T-helper 9 cell (primary cell): ENCODE measurements around the gene IFNA6.

Experiments used
- DNase-seq: peaks from one replicate; pipeline ENCODE4 v3.0.0-alpha.2; 2020

Gene IFNA6

DNA sequence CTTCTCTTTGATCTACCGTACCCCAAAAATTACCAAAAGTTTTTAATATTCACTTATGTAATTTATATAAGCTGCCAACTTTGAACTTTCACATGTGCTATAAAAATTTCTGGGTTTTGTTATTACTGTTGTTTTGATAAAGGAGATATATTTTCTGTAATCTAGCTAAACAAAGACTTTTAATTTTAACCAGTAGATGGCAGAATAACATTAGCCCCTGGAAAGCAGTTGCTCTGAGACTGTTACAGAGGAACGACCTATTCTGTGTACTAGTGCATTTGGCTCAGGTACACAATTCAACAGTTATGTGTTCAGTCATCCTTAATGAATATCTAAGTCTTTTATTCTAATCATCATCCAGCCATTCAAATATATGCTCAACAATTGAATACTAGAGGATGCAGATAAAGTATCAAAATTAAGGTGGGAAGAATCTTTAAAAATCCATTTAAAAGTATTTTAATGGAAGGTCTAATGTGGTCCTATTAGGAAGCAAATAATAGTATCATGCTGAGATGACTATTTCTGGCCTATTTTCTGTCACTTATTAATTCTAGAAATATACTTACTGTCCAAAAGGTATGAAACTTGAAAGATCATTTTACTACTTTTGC, 24.1 kb downstream of the IFNA6 start:
- DNase-seq, result no peak

DNA sequence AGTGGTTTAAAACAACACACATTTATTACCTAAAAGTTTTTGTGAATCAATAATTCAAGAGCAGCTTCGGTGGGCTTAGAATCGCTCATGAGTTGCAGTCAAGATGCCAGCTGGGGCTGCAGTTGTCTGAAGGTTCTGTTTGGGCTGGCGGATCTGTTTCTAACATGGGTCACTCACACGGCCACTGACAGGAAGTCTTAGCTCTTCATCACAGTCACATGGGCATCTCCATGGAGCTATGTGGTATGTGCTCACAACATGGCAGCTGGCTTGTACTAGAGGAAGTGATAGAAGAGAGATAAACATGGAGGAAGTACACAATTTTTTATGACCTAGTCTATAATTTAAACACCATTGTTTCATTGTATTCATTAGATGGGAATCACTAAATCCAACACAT, 26.6 kb downstream of the IFNA6 start:
- no peak for DNase-seq

DNA sequence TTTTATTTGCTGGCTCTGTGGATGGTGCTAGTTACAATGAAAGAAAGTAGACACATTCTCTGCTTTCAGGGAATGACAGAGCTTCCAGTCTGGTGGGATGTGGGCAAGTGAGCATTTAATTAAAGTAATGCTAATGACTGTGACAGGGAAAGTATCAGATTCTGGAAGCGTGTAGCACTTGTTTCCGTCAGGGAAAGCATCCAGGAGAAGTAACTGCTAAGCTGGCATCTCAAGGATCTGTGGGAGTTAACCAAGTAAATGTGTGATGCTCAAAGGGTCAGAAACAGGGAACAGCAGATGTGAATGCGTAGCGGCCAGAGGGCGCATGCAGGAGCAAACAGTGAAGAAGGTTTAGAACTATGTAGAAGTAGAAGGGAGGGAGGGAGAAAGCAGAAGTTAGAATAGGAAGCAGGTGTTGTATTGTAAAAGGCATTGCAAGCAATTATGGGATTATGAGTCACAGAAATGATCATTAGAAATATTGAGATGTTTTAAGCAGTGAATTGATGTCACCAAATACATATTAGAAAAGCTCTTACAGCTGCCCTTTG, 27.7 kb downstream of the IFNA6 start:
- DNase-seq, result no peak

DNA sequence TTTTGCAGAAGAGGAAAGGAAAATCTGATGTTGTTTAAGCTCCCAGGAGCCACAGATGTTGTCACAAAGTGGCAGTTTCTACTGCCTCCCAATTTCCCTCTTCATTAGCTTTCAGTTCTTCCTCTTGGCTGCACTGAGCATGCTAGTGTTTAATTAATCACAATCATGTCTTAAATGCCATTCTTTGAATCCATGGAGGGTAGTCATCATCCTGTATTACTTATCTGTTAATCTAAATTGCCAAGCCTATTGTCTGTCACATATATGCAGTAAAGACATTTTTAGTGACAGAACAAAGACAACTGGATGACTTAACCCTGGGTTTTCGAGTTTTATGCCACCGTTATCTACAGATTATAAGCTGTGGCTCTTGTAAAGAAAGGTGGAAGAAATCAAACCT, 30.2 kb downstream of the IFNA6 start:
- no peak for DNase-seq

DNA sequence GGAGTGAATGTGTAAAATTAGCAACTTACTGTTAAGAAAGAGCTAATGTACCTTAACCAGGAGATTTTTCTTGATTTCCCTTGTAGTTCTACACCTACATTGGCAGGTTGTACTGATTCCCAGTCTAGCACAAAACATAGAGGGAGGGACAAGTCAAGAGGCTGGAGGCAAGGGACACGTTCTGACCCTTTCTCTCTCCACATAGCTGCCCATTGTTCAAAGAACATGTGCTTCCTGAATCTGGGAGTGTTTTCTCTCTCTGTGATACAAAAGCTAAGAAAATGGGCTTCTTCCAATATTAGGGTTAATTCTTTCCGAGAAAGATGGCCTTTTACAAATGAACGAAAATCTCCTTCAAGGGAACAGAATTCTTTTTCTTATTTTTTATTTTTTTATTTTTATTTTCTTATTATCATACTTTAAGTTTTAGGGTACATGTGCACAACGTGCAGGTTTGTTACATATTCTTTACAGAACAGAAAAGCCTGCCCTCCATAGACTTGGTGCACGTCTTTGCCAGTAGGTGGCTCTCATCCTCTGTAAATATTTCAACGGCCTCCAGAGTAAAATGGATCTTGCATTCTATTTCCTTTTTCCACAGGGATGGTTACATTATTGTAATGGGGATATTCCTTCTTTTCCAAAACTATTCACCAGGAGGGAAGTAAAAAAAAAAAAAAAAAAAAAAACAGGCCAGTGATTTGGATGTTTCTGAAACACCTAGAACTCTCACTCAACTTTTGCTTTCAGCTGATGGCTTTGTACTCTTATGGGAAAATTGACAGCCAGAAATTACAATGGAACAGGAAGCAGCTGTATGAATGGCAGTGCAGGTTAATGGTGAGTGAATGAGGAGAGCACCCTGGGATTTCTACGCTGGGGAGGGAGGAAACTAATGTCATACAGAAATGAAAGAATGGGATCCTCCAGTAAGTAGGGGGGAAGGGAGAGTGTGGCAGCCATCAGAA, 32.4 kb downstream of the IFNA6 start:
- no peak for DNase-seq

DNA sequence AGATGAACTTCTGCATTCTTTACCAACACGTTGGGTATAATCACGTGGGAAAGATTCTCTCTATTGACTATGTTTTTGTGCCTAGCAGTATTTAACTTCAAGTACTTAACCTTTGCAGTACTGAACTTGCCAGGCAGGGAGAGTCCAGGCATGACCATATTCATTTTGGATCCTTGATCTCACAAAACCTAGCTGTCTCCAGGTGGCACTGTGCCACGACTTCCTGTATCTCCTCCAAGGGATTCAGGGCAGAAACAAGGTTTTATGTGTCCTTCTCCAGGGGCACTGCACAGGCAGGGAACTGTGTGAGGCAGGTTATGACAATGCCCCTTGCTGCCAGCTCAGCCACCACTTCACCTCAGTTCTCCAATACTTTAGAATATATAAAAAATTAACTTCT, 33.8 kb downstream of the IFNA6 start:
- DNase-seq, result no peak

DNA sequence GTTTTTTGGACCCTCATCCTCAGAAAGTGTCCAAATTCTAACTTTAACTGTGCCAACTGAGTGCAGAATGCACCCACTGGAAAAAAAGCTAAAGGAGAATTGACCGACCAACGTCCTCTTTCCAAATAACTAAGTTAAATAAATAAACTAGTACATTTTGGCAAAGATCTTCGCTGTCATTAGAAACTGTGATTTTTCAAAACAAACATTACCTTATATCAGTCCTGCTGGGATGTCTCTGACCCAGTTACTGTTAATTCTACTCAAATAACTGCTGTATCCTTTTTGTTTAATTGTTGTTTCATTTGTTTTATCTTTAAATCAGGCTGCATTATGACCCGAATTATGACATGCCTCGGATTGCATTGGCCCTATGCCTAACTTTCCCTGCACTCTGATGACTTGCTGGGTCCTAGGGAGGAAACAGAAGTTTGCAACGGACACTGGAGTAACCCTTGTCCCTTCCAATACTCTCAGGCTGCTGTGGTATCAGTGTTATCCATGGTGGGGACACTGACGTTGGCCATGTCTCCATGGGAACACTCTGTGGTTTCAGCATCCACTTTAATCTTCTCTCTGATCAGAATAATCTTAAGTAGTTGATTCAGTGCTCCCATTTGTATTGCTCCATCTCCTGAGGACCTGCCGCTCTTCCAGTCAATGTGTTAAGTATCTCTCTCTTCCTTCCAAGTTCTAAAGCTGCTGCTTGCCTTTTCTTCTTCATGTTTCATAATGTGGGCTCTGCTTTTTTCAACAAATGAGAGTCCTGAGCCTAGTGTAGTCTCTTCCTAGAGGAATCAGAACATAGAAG, 34.5 kb downstream of the IFNA6 start:
- DNase-seq, result no peak

DNA sequence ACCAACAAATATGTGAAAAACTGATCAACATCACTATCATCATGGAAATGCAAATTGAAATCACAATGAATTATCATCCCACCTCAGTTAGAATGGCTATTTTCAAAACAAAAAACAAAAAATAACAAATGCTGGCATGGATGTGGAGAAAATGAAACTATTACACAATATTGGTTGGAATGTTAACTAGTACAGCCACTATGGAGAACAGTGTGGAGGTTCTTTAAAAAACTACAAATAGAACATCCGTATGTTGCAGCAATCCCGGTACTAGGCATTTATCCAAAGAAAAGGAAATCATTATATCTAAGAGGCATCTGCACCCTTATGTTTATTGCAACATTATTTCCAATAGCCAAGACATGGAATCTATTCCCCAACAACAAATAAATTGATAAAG, 36.5 kb downstream of the IFNA6 start:
- DNase-seq, result no peak

DNA sequence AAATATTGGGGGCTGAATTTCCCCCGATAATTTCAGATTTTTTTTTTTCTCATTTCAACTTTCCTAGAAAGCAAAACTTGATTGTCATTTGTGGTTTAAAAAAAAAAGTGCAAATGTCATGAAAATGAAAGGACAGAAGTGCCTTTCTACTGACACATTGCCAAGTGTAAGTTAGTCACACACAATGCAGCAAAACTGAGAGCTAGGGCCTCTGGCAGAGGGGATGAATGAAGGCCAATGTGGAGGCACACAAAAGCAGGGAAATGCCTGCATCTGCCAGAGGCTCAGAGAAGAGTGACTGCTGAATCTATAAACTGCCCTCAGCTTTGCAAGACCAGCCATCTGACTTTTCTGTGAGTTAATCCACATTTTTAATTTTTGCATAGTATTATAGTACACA, 38.8 kb downstream of the IFNA6 start:
- DNase-seq, result no peak

DNA sequence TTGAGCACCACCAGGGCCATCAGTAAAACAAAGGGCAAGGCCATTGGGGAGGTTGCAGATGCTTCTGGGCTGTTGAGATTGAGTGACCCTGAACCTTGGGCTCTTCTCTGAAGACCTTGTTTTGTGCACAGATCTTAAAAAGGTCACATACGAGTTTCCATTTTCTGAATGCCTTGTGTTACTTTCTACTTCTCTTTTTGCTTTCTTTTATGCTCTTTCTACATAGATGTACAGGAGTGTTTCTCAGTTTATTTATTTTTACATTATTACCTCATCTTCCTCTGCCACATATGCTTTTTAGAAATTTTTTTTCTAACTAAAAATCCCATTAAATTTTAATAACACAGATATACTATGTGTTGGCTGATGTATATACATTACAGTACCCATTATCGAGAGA, 45.5 kb downstream of the IFNA6 start, which contains the start of gene IFNA5:
Gene IFNA5, minus strand, starts transcription at position 101 of the 400 bp plus-strand sequence. Its CDS starts 57 bp downstream, at position 44.
- DNase-seq, result no peak
